Kidney (tissue), 22 donors: Measurements from ENCODE around the gene KCNRG. TPM values are rescaled to one million over a fixed set of nuclear protein-coding genes. Genes with fewer than 3 reads are reported as not detected.

ENCODE experiments used
- DNase-seq, 5 donors: peaks; one replicate each; pipeline ENCODE4 v3.0.0-alpha.2; 2013 to 2020
- FAIRE-seq: peaks from 2 replicates; lab custom pipeline; 2012; peaks lifted over from hg19 to GRCh38; lab: Jason Lieb, UNC
- H3K27ac ChIP-seq, 2 donors: one replicate each; pipeline ENCODE4 v1.7.0; 2013; ENCODE audit warnings: low read depth in 2 of 2, low read length in 2 of 2, inconsistent platforms in 1 of 2
- H3K27me3 ChIP-seq: one replicate; pipeline ENCODE4 v1.7.1; 2013; ENCODE audit warnings: low read length, inconsistent platforms; ENCODE audit not compliant: control insufficient read depth, insufficient read depth
- H3K36me3 ChIP-seq, 3 donors: one replicate each; pipeline versions ENCODE4 v1.7.0 to v1.7.1; 2013; ENCODE audit warnings: low read length in 3 of 3, control low read depth in 1 of 3, inconsistent platforms in 1 of 3; ENCODE audit not compliant: insufficient read depth in 3 of 3, control insufficient read depth in 2 of 3
- H3K4me1 ChIP-seq, 3 donors: one replicate each; pipeline versions ENCODE4 v1.7.0 to v1.7.1; 2013; ENCODE audit warnings: low read length in 3 of 3, inconsistent platforms in 1 of 3, low read depth in 1 of 3; ENCODE audit not compliant: control insufficient read depth in 2 of 3, insufficient read depth in 2 of 3
- H3K4me3 ChIP-seq, 3 donors: one replicate each; pipeline versions ENCODE4 v1.7.0 to v1.8.1; 2013; ENCODE audit warnings: low read length in 3 of 3, control low read depth in 1 of 3, inconsistent platforms in 1 of 3
- H3K9ac ChIP-seq, 3 donors: one replicate each; pipeline versions ENCODE4 v1.7.0 to v1.7.1; 2013; ENCODE audit warnings: low read length in 3 of 3, control low read depth in 1 of 3, inconsistent platforms in 1 of 3
- H3K9me3 ChIP-seq, 3 donors: one replicate each; pipeline versions ENCODE4 v1.7.0 to v1.7.1; 2013; ENCODE audit warnings: low read length in 3 of 3, control low read depth in 1 of 3, inconsistent platforms in 1 of 3; ENCODE audit not compliant: control insufficient read depth in 2 of 3, insufficient read depth in 1 of 3
- intact Hi-C: fragments of 100-400 bp; cut with DNase I; formaldehyde crosslinking; loops from one replicate; pipeline ENCODE4 v1.11.1; 2022
- long read RNA-seq, 10 donors: library from polyadenylated mRNA in 1 of 10; unstranded in 1 of 10; transcript quantifications; one replicate each; pipeline ENCODE4 v2.0.0 and lab custom pipeline, GENCODE V29; 2021 to 2026
- polyA plus RNA-seq: library from polyadenylated mRNA; stranded (reverse); fragments of 350-450 nt; fragmentation: Illumina TruSeq; extraction: RNeasy Lipid Tissue Mini Kit (QIAGEN cat#74804); gene quantifications from one replicate; pipeline ENCODE4 v1.2.3, GENCODE V29; 2014; ENCODE audit warnings: low read depth, low replicate concordance; ENCODE audit not compliant: insufficient read depth
- total RNA-seq: library from RNA; stranded (reverse); fragmentation: NEBNext Ultra II Directional; extraction: Animal tissue kit (Norgen Biotek cat#: 25700); gene quantifications from one replicate; pipeline ENCODE4 v1.2.1, GENCODE V29; 2021
- TF ChIP-seq, protein P1 (sequence below): IDR thresholded peaks from 3 replicates; pipeline ENCODE4 v1.5.1; 2012; ENCODE audit warnings: mild to moderate bottlenecking, moderate library complexity, borderline replicate concordance; ENCODE audit not compliant: insufficient read depth; ENCODE audit errors: extremely low read depth
- donor health status: control.
- donor health status: control.
- donor health status: control.
- donor health status: control.
- donor health status: control.
- donor health status: DM: yes; HTN: yes; CAD: no.
- donor health status: Normal renal cell carcinoma (clear cell type).

Gene KCNRG
- total RNA-seq (0.69 TPM), polyA plus RNA-seq (0.34 TPM)
- long read RNA-seq, donor 1: 0 reads
- long read RNA-seq, donor 2: 0 reads
- long read RNA-seq, donor 3: 0 reads
- long read RNA-seq, donor 4: 0 reads
- long read RNA-seq, donor 5: 0 reads
- long read RNA-seq, donor 6: 0 reads
- long read RNA-seq, donor 7: 0 reads
- long read RNA-seq, donor 8: 0 reads
- long read RNA-seq, donor 9: 0 reads
- long read RNA-seq, donor 10: 0 reads

DNA sequence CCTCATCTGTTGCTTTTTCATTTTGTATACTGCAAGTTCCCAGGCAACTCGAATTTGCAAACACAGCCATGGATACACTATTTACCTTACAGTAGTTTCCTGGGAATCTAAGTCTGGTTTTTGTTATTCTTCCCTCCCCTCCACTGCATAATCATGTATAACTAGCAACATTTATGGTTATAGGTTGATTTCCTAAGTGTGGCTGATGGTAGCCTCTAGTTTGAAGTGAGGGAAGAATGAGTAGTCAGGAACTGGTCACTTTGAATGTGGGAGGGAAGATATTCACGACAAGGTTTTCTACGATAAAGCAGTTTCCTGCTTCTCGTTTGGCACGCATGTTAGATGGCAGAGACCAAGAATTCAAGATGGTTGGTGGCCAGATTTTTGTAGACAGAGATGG lies at the start of gene KCNRG:
Gene KCNRG (plus strand): TSS at position 187 of the 400 bp plus-strand sequence. CDS start 50 bp downstream, at position 237.
- FAIRE-seq: no peak
- peaks cover 4 to 14% (median 7%) of the 10 kb centered on the region in 3 donors for H3K36me3 ChIP-seq
- peak in 2 of 5 donors; percentile 39 to 40 for DNase-seq

GRCh38 chr13:49967456-49967855 lies 47.8 kb upstream of the KCNRG start:
- TF ChIP-seq, protein P1, sequence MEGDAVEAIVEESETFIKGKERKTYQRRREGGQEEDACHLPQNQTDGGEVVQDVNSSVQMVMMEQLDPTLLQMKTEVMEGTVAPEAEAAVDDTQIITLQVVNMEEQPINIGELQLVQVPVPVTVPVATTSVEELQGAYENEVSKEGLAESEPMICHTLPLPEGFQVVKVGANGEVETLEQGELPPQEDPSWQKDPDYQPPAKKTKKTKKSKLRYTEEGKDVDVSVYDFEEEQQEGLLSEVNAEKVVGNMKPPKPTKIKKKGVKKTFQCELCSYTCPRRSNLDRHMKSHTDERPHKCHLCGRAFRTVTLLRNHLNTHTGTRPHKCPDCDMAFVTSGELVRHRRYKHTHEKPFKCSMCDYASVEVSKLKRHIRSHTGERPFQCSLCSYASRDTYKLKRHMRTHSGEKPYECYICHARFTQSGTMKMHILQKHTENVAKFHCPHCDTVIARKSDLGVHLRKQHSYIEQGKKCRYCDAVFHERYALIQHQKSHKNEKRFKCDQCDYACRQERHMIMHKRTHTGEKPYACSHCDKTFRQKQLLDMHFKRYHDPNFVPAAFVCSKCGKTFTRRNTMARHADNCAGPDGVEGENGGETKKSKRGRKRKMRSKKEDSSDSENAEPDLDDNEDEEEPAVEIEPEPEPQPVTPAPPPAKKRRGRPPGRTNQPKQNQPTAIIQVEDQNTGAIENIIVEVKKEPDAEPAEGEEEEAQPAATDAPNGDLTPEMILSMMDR: no peak

More for the DNA sequence above, at the start of gene KCNRG:
- Histone ChIP-seq H3K4me3 (no peak within 1 kb of the TSS), H3K9me3 (no peaks in the 10 kb centered on the region), H3K27ac (peak within 1 kb of the TSS in 1 of 2 donors; percentile 51), H3K4me1 (peaks cover 0 to 7% (median 0%) of the 10 kb centered on the region in 3 donors), H3K27me3 (no peaks in the 10 kb centered on the region), H3K9ac (no peak within 1 kb of the TSS)
- TF ChIP-seq, protein P1: no peak
- intact Hi-C loops: no loop called here

GRCh38 chr13:49972709-49973108 lies 42.5 kb upstream of the KCNRG start:
- Histone ChIP-seq H3K9me3 (no peaks in the 10 kb centered on the region), H3K9ac (no peak overlapping the region), H3K4me3 (no peak overlapping the region), H3K27me3 (no peaks in the 10 kb centered on the region), H3K36me3 (no peaks in the 10 kb centered on the region), H3K27ac (no peak overlapping the region), H3K4me1 (no peaks in the 10 kb centered on the region)
- DNase-seq: no peak
- FAIRE-seq: no peak
- TF ChIP-seq, protein P1: no peak
- intact Hi-C loops: no loop called here

More at GRCh38 chr13:49967456-49967855, 47.8 kb upstream of the KCNRG start:
- Histone ChIP-seq H3K9me3 (peaks cover 0 to 17% (median 2%) of the 10 kb centered on the region in 3 donors), H3K36me3 (no peaks in the 10 kb centered on the region), H3K27me3 (no peaks in the 10 kb centered on the region), H3K4me1 (no peaks in the 10 kb centered on the region), H3K9ac (no peak overlapping the region), H3K27ac (no peak overlapping the region), H3K4me3 (no peak overlapping the region)
- DNase-seq (no peak), FAIRE-seq (no peak)
- intact Hi-C loops: no loop called here

GRCh38 chr13:49975826-49976225 lies 39.4 kb upstream of the KCNRG start:
- no peak overlapping the region for H3K27ac ChIP-seq
- no peaks in the 10 kb centered on the region for H3K9me3 ChIP-seq
- no peaks in the 10 kb centered on the region for H3K4me1 ChIP-seq
- DNase-seq (no peak), FAIRE-seq (no peak)
- intact Hi-C loops: no loop called here
- no peaks in the 10 kb centered on the region for H3K27me3 ChIP-seq
- H3K4me3 ChIP-seq: no peak overlapping the region
- TF ChIP-seq, protein P1: no peak
- H3K36me3 ChIP-seq: no peaks in the 10 kb centered on the region
- no peak overlapping the region for H3K9ac ChIP-seq
